HG03442 (cell line): ENCODE measurements around the gene SLC18A3.

Source experiments
- ATAC-seq: cut with Tn5 transposase; IDR thresholded peaks from one replicate; pipeline ENCODE4 v1.9.1; 2021; ENCODE audit warnings: mild to moderate bottlenecking, moderate library complexity; ENCODE audit not compliant: unreplicated experiment

SLC18A3 gene

DNA sequence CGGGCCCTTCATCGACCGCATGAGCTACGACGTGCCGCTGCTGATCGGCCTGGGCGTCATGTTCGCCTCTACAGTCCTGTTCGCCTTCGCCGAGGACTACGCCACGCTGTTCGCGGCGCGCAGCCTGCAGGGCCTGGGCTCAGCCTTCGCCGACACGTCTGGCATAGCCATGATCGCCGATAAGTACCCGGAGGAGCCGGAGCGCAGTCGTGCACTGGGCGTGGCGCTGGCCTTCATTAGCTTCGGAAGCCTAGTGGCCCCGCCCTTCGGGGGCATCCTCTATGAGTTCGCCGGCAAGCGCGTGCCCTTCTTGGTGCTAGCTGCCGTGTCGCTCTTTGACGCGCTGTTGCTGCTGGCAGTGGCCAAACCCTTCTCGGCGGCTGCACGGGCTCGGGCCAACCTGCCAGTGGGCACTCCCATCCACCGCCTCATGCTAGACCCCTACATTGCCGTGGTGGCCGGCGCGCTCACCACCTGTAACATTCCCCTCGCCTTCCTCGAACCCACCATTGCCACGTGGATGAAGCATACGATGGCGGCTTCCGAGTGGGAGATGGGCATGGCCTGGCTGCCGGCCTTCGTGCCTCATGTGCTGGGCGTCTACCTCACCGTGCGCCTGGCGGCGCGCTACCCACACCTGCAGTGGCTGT is 1.2 kb downstream of the SLC18A3 start:
- ATAC-seq, result no peak

DNA sequence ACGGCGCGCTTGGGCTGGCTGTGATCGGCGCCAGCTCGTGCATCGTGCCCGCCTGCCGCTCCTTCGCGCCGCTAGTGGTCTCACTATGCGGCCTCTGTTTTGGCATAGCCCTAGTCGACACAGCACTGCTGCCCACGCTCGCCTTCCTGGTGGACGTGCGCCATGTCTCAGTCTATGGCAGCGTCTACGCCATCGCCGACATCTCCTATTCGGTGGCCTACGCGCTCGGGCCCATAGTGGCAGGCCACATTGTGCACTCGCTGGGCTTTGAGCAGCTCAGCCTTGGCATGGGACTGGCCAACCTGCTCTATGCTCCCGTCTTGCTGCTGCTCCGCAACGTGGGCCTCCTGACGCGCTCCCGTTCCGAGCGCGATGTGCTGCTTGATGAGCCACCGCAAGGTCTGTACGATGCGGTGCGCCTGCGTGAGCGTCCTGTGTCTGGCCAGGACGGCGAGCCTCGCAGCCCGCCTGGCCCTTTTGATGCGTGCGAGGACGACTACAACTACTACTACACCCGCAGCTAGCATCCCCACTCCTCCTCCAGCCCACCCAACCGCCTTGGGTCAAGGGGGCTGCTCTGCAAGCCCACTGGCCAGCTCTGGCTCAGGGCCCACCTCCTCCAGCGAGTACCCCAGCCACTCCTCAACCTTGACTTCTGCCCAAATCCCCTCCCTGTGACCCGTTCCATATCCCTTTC is 1.9 kb downstream of the SLC18A3 start:
- no peak for ATAC-seq

DNA sequence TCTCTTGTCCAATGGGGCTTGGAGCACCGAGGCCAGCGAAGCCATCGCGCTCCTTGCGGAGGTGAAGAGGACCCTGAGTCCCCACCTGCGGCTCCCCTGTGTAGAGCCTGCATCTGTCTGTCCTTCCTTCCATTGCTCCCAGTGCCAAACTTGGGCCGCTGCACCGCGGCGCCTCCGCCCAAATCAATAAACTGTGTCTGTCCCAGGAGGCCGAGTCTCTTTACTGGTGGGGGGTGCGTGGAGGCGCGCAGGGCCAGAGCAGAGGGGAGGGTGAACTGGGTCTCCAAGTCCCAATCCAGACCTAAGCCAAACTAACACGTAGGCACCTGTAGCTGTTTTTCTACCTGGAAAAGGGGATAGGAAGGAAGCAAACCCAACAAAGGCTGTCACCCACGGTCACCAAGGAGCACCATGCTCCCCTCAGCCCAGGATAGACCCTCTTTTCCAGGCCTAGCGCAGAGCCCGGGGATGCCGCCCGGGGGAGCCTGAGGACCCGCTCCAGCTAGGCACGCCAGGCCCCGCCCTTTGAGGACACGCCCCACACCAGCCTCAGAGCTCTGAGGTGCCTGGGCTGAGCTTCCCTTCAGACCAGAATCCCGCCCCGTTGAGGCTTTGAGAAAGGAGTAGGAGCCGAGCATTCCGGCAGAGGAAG is 2.5 kb downstream of the SLC18A3 start:
- no peak for ATAC-seq

DNA sequence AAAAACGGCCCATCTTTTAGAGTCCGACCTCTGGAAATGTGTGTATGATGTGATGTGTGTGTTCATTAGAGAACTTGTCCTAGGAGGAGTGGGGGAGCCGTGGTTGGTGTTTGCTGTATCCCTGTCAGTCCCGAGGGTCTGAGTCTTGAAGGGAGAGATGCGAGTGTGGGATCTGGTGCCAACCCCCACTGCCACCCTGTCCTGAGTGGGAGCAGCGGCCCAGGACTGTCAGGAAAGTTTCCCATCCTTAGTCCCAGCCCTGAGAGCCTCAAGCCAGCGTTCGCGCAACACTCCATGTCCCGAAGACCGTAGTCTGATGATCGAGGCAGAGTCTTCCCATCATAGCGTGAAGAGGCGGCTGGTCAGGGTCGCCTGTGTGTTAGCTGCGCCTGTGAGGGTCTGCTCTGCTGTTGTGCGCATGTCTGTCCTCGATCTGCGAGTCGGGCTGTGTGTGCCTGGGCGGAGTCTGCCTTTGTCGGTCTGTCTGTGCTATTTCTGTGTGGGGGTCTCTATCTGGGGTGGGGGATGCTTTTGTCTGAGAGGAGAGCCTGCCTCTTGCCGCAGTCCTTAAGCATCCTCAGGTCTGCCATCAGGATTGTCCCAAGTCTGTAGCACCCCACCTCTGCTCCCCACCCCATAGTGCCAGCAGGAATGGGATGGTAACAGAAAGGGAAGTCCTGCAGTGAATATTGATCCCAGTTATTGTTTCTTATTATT is 3.2 kb downstream of the SLC18A3 start:
- no peak for ATAC-seq

DNA sequence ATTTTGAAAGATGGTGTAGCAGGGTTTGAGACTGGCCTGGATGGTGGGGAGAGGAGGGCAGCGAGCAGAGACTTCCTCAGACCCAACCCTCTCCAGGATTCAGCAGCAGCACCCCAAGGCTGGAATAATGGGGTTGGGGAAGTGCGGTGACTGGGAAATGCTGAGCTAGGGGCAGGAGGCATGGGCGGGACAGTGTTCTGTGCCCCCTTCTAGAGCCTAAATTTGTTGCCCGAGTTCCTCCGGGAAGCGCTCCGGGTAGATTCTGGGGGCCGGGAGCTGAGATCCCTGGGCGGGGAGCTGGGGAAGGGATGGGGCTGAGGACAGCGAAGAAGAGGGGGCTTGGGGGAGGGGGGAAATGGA is 3.8 kb downstream of the SLC18A3 start, which contains the start of gene CHAT:
Gene CHAT (plus strand): TSS at position 156 of the 360 bp plus-strand sequence. CDS start 153 bp downstream, at position 309.
- no peak for ATAC-seq

DNA sequence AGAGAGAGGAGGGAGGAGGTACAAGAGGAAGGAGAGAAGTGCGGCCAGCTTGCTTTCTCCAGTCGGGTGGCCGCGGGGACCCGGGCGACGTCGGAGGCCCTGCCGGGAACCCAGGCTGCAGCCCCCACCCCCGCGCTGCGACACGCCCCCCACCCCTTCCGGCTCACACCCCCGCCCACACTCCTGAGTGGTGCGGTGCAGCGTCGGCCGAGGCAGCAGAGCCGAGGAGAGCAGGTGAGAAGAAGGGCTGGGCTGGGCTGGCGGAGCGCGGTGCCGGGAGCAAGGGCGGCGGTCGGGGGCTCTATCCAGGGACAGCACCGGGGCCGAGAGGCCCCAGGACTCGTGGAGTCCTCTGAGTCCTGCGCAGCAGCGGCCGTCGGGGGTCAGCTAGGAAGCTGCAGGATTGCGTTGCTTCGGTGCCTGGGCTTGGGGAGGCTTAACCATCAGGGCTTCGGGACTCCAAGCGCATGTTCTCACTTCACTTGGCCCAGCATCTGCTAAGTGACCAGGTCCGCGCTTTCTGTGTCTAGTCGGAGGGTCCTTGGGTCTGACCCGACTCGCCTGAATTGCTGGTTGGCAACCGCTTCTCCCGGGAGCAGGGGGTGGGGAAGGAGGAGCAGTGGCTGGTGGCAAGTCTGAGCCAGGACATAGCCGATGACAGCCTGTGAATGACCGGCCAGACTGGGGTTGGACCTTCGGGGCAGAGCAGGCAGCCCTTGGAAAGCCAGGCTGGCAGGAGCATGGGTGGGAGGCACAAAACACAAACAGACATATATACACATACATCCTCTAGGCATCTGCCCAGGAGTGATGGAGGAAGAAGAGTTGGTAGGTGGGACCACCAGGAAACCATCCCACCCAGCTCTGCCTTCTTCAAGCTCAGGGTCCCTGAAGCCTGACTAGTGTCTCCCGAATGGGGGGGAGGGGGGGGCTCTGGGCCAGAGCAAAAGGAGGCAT is 4.4 kb downstream of the SLC18A3 start:
- no peak for ATAC-seq

DNA sequence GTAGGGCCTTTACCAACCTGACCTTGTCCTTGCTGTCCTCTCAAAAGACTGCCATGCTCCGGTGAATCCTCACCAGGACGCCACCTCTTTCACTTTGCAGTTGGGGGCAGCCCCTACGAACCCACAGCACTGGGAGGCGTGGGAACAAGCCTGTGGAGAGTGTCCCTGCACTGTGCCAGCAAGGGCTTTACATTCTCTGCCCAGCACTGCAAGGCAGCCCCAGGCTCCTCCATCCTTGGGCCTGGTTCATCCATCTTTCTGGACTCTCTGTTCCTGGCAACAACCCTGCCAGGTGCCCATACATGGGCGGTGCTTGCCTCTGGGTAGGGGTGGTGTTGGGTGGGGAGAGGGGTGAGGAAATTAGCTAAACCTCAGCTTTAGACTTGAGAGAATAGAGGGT is 5.1 kb downstream of the SLC18A3 start:
- no peak for ATAC-seq

DNA sequence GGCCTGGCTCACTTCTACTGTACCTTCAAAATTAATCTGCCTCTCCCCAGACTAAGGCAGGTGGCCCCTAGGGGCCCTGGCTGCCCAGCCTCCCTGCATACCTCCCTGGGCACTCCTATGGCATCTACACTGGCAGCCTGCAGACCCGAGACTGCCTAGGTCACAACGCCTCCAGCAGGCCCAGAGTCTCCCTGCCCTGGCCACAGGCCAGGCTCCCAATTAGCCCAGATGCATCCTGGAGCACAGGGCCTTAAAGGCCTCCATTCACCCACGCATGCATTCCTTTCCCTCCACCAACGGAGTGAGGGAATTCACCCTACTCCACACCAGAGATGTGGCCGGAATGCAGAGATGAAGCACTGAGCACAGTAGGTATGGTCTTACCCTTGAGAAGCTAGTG is 5.6 kb downstream of the SLC18A3 start:
- ATAC-seq, result no peak

DNA sequence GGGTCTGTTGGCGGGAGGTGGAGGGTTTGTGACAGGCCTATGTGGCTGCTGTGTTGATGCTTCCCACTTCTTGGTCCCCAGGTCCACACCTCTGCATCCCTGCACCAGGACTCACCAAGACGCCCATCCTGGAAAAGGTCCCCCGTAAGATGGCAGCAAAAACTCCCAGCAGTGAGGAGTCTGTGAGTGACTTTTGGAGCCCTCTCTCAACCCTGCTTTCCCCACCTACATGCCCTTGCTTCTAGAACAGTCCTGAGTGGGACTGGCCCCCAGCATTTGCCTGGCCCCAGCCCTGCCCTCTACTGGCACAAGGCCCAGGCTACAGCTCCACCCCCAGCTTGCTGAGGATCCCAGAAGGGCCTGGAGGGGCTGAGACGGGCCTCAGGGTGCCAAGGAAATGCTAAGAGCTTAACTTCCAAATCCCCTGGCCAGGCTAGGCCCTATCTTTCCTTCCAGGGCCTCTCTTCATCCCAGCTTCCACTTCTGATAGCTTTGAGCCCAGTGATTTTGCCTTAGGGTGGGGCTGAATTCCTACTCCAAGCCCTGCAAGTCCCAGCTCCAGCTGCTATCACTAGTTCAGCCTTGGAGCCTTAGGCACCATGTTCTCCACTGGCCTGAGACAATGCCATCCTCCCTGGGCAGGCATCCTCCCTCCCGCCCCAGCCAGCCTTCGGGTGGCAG is 6.5 kb downstream of the SLC18A3 start:
- ATAC-seq, result no peak

DNA sequence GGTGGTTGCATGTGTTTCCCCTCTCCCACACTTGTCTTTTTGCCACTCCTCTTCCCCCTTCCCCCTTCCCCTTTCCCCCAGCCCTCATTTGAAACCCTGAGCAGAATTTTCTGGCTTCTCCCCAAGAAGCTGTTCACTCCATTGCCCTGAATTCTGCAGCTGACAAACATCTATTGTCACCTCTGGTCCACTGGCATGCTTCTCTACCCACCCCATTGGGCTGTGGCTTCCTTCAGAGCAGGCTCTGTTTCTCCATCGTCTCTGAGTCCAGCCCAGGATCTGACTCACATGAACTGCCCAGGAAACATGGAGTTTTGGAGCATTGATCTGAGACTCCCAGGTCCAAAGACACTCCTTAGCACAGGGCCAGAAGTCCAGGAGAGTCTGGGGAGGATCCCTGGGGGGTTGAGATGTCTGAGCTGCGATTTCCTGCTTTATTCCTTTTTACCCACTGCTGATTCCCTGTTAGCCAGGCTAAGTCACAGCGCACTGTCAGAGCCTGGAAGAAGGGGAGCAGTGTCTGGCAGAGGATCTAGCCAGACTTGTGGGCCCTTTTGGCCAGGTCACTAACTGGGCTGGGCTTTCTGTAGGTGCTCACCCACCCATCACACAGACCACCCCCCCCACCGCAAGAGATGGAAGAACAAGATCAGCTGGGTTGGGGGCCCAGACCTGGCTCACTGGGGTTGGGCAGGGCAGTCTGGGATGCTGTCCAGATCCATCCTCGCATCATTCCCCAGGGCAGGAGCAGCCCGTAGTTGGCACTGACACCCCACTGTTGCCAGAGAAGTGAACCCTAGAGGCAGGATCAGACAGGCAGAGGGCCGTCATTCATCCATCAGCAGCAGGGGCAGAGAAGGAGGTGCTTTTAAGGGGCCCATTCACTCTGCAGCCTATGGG is 7.3 kb downstream of the SLC18A3 start:
- ATAC-seq, result no peak

DNA sequence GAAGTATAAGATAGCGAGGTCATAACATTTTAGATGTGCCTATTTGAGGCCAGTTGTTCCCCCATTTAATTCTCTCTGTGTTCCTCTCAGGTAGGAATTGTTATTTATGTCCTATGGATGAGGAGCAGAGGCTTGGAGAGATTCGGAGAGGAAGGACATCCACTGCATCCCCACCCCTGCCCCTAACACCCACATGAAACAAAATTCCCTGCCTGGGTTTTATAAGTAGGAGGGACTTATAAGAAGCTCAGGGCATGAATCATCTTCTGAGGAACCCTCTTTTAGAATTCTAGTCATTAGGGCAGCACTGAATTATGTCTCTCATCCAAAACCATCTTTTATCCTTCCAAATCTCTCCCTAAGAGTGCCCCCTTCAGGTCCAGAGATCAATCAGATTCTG is 8.7 kb downstream of the SLC18A3 start:
- ATAC-seq, result no peak

DNA sequence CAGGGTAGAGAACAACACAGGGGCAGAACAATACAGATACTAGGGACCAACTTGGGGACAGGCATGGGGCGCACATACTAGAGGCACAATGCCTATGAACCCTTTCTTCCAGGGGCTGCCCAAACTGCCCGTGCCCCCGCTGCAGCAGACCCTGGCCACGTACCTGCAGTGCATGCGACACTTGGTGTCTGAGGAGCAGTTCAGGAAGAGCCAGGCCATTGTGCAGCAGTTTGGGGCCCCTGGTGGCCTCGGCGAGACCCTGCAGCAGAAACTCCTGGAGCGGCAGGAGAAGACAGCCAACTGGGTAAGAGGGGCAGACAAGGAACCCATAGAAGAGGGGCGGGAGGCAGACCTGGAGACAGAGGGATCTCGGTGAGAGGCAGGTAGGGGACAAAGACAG is 9.5 kb downstream of the SLC18A3 start:
- no peak for ATAC-seq

DNA sequence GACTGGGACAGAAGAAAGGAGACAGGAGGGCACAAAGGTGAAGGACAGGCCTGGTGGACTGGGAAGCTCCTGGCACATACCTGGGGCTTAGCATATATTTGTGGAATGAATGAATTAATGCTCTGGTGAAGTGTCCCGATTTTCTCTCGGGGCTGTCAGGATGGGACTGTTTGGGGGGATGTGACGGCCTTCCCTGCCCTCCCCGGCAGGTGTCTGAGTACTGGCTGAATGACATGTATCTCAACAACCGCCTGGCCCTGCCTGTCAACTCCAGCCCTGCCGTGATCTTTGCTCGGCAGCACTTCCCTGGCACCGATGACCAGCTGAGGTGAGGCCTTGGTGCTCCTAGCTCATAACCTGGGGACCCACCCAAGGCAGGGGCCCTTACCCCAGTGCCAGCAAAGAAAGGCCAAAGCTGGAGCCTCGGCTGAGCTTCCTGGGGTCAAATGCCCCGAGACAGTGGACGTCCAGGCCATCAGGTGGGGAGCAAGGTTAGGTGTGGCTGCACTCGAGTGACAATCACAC is 10.2 kb downstream of the SLC18A3 start:
- ATAC-seq, result no peak

DNA sequence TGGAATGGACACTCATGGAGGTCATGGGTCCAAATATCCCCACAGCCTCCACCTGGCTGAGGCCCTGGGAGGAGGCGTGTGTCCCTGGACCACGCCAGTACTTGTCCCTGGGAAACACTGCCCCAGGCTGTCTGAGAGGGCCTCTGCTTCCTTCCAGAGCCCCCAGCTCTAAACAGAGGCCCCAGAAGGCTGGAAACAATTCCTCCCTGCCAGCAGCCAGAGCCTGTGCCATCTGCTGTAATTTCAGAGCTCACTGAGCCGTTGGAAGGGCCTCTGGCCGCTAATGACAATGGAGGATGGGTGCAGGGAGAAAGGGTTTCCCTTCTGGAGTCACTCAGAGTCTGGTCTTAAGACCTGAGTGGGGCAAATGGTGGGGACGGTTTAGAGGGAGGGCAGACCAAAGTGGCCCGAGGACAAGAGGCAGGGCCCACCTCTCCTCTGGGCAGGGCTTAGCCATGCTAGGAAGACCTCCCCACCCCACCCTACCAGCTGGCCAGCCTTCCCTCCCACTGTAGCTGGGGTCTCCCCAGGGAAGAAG is 10.8 kb downstream of the SLC18A3 start:
- ATAC-seq, result no peak

DNA sequence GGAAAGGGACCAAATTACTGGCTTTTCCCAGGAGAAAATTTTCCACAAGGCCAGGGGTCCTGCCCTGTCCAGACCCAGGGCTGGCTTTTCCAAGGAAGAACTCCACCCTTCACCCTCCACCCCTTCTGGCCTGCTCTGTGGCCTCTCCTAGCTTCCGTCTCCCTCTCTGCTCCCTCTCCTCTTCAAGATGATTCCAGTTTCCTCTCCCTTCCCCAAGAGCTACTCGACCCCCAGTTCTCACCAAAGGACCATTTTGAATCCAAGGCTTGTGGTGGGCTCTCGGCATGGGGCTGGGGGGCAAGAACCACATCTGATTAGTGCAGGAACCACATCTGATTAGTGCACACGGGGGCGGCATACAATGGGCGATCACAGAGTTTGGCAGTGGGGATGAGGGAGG is 11.5 kb downstream of the SLC18A3 start:
- ATAC-seq, result no peak

DNA sequence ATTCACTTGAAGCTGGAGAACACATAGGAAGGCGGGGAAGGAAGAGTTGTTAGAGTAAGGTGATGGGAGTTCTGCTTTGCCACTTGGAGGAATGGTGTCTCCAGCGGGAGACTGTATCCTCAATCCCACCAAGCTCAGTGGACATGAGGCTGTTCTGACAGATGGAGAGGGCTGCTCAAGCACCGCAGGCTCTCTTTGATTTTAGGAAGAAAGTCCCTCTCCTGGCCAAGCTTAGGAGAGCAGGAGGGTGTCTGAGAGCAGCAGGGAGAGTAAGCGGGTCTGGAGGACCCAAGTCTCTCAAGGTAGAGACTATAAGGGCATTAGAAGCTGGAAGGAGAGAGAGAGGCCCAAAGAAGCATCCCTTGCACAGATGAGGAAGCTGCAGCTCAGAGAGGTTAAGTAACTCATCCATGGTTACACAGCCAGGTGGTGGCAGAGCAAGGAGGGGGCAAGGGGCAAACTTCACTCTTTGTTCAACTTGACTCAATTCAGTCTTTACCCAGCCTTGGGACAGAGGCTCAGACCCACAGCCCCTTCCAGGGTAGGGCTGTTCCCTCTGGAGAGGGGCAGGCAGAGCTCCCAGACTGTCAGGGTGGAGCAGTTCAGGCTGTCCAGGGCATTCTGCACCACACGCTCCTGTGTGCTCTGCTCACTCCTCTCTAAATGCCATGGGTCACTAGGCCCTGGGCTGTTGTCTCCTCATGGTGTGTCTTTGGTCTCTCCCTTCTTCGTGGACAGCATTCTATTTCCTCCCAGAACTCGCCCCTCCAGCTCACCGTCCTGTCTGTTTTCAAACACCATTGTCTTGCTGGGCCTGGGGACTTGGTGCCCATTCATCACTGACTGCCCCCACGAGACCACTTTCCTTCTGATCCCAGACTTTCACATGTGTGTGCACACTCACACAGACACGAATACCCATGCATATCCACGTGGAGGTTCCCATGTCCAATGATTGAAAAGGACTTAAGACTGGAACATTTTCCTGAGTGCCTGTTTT is 12.6 kb downstream of the SLC18A3 start:
- ATAC-seq, result no peak

DNA sequence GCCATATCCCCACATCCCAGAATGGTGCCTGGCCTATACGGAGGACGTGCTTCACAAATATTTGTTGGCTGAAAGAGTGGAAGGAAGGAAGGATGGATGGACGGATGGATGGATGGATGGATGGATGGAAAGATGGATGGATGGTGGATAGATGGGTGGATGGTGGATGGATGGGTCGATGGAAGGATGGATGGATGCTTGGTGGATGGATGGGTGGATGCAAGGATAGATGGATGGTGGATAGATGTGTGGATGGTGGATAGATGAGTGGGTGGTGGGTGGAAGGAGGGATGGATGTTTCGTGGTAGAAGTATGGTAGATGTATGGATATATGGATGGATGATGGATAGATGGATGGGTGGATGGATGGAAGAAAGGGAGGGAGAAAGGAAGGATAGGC is 14.5 kb downstream of the SLC18A3 start:
- no peak for ATAC-seq
